Superior temporal gyrus (tissue), 1 donor: ENCODE data around the gene MTG2.
"Not testable (repeated sequence)": the region's sequence is repeated elsewhere in the genome, so short reads cannot be mapped to it uniquely, and the experiment has no call there.

Experiments
- DNase-seq: peaks from one replicate; pipeline ENCODE4 v3.0.0-alpha.2; 2016; ENCODE audit errors: extremely low spot score

MTG2 gene

GRCh38 chr20:62145688-62146018 is 37.2 kb upstream of the MTG2 start:
- no peak for DNase-seq

- no peak for DNase-seq
Measured at GRCh38 chr20:62146019-62146755, 36.6 kb upstream of the MTG2 start.

GRCh38 chr20:62147125-62147524 is 35.7 kb upstream of the MTG2 start:
- DNase-seq, result no peak

GRCh38 chr20:62147528-62147927 is 35.3 kb upstream of the MTG2 start:
- DNase-seq, result no peak

- DNase-seq, result not testable (repeated sequence)
Measured at GRCh38 chr20:62148383-62148782, 34.4 kb upstream of the MTG2 start.

- no peak for DNase-seq
Measured at GRCh38 chr20:62148908-62149314, 33.9 kb upstream of the MTG2 start.

GRCh38 chr20:62149532-62150309 is 33.1 kb upstream of the MTG2 start:
- DNase-seq, result peak; percentile 25

- no peak for DNase-seq
Measured at GRCh38 chr20:62150310-62150575, 32.6 kb upstream of the MTG2 start.

GRCh38 chr20:62151225-62151624 is 31.6 kb upstream of the MTG2 start:
- DNase-seq, result no peak

- DNase-seq, result no peak
Measured at GRCh38 chr20:62151835-62152364, 30.9 kb upstream of the MTG2 start.

GRCh38 chr20:62155428-62156253 is 27.2 kb upstream of the MTG2 start:
- DNase-seq, result no peak

GRCh38 chr20:62156254-62156556 is 26.6 kb upstream of the MTG2 start:
- no peak for DNase-seq

GRCh38 chr20:62156592-62157386 is 26.0 kb upstream of the MTG2 start:
- DNase-seq, result peak; percentile 39

GRCh38 chr20:62157387-62158087 is 25.3 kb upstream of the MTG2 start:
- DNase-seq, result no peak

GRCh38 chr20:62158088-62158400 is 24.8 kb upstream of the MTG2 start:
- DNase-seq, result no peak

GRCh38 chr20:62158541-62158940 is 24.3 kb upstream of the MTG2 start:
- DNase-seq, result no peak

GRCh38 chr20:62159052-62159451 is 23.8 kb upstream of the MTG2 start:
- DNase-seq, result no peak

- no peak for DNase-seq
Measured at GRCh38 chr20:62159839-62160238, 23.0 kb upstream of the MTG2 start.

GRCh38 chr20:62160253-62160652 is 22.6 kb upstream of the MTG2 start:
- DNase-seq, result no peak

GRCh38 chr20:62160876-62161275 is 22.0 kb upstream of the MTG2 start:
- DNase-seq, result no peak

GRCh38 chr20:62161347-62161746 is 21.5 kb upstream of the MTG2 start:
- no peak for DNase-seq
